K562 (cell line): ENCODE measurements around the gene GUCY1A2. TPM values are rescaled to one million over a fixed set of nuclear protein-coding genes. Genes with fewer than 3 reads are reported as not detected.

ENCODE experiments used
- ATAC-seq: fragments of 200-7000 bp; cut with Tn5 transposase; 3 replicates; pipeline ENCODE4 v1.9.1; 2020; ENCODE audit warnings: moderate library complexity
- BruUV-seq: library from RNA; stranded (reverse); fragments of 400-500 nt; replicated peaks from 2 replicates; lab custom pipeline; 2021; lab: Mats Ljungman, UMichigan
- CTCF ChIA-PET: fragments of 300-600 bp; formaldehyde crosslinking; extraction: SDS; loops from one replicate; lab custom pipeline; 2021; ENCODE audit warnings: low intra/inter-chr PET ratio; lab: Yijun Ruan, JAX
- POLR2A ChIA-PET: fragments of 300-600, 350-650 bp; sonication (Branson Sonifier 250); formaldehyde crosslinking; extraction: SDS; loops from one replicate; lab custom pipeline; 2021; ENCODE audit warnings: antibody characterized with exemption, inconsistent platforms; lab: Yijun Ruan, JAX
- DNase-seq, 4 experiments: peaks; one replicate each; pipeline versions ENCODE4 v3.0.0 to v3.0.0-alpha.2; 2011 to 2018; ENCODE audit warnings: low spot score in 3 of 4, mixed read lengths in 3 of 4; ENCODE audit errors: extremely low read depth in 1 of 4
- FAIRE-seq: peaks from 2 replicates; lab custom pipeline; 2011; peaks lifted over from hg19 to GRCh38; lab: Jason Lieb, UNC
- H2AFZ ChIP-seq: 2 replicates; pipeline ENCODE4 v1.6.0; 2011; ENCODE audit warnings: low read depth, low read length, control low read depth, inconsistent platforms
- H3K27ac ChIP-seq: fragments of 200-600 bp; 3 replicates; pipeline ENCODE4 v1.8.0; 2011; ENCODE audit warnings: low read depth, mild to moderate bottlenecking, control low read depth, inconsistent platforms, low read length, moderate library complexity, mixed read lengths; ENCODE audit errors: extremely low read depth
- H3K27me3 ChIP-seq, 2 experiments: fragments of 300-600 bp in 1 of 2; 2 replicates in 1 of 2; 3 replicates in 1 of 2; pipeline versions ENCODE4 v1.6.0 to v1.8.0; 2011; ENCODE audit warnings: inconsistent platforms in 2 of 2, low read length in 2 of 2, mild to moderate bottlenecking in 1 of 2, mixed read lengths in 1 of 2, moderate library complexity in 1 of 2; ENCODE audit not compliant: control insufficient read depth in 2 of 2, insufficient read depth in 2 of 2
- H3K36me3 ChIP-seq: fragments of 300-600 bp; 3 replicates; pipeline ENCODE4 v1.8.0; 2011; ENCODE audit warnings: mild to moderate bottlenecking, low read length, inconsistent platforms; ENCODE audit not compliant: control insufficient read depth, insufficient read depth
- H3K4me1 ChIP-seq, 2 experiments: fragments of 200-600 bp in 1 of 2; replicated peaks in 1 of 2; 2 replicates in 1 of 2; 3 replicates in 1 of 2; pipeline versions ENCODE4 v1.5.1 to v1.8.0; 2011; ENCODE audit warnings: inconsistent platforms in 2 of 2, low read length in 2 of 2, mild to moderate bottlenecking in 1 of 2, mixed read lengths in 1 of 2, moderate library complexity in 1 of 2; ENCODE audit not compliant: control insufficient read depth in 2 of 2, insufficient read depth in 2 of 2
- H3K4me2 ChIP-seq: 2 replicates; pipeline ENCODE4 v1.6.1; 2011; ENCODE audit warnings: low read length, control low read depth, inconsistent platforms, mixed read lengths; ENCODE audit not compliant: insufficient read depth
- H3K4me3 ChIP-seq: fragments of 200-600 bp; sonication (generic), shearing (Covaris generic); 2 replicates; pipeline ENCODE4 v1.5.1; 2016; ENCODE audit warnings: control low read depth, inconsistent platforms
- H3K79me2 ChIP-seq: fragments of 200-600 bp; 3 replicates; pipeline ENCODE4 v1.8.0; 2011; ENCODE audit warnings: low read length, inconsistent platforms; ENCODE audit not compliant: control insufficient read depth, insufficient read depth
- H3K9ac ChIP-seq, 2 experiments: 2 replicates each; pipeline versions ENCODE4 v1.6.0 to v1.6.1; 2011; ENCODE audit warnings: low read depth in 2 of 2, low read length in 2 of 2, control low read depth in 1 of 2, inconsistent platforms in 1 of 2, mild to moderate bottlenecking in 1 of 2, mixed read lengths in 1 of 2; ENCODE audit not compliant: insufficient read depth in 1 of 2
- H3K9me1 ChIP-seq: one replicate; pipeline ENCODE4 v1.6.0; 2011; ENCODE audit warnings: inconsistent platforms, mild to moderate bottlenecking, low read length, moderate library complexity; ENCODE audit not compliant: control insufficient read depth, insufficient read depth
- H3K9me3 ChIP-seq: replicated peaks from 2 replicates; pipeline ENCODE4 v1.5.1; 2011; ENCODE audit warnings: low read depth, low read length, inconsistent platforms; ENCODE audit not compliant: control insufficient read depth, insufficient read depth
- H4K20me1 ChIP-seq: replicated peaks from 2 replicates; pipeline ENCODE4 v1.6.1; 2011; ENCODE audit warnings: low read length, inconsistent platforms, mixed read lengths; ENCODE audit not compliant: control insufficient read depth, insufficient read depth
- ERF ChIP-seq: fragments of 450-650 bp; formaldehyde crosslinking; IDR thresholded peaks from 2 replicates; pipeline ENCODE4 v1.4.0; 2020; ENCODE audit warnings: mild to moderate bottlenecking, mixed read lengths
- RBM39 ChIP-seq: fragments of 200-400 bp; formaldehyde crosslinking; optimal IDR thresholded peaks from 2 replicates; pipeline ENCODE3; 2018; ENCODE audit warnings: low read depth, low read length
- REST ChIP-seq, 2 experiments: fragments of 450-650 bp; formaldehyde crosslinking in 1 of 2; IDR thresholded peaks; 2 replicates each; pipeline versions ENCODE4 v1.4.0 to v1.6.1; 2014 to 2020; ENCODE audit warnings: mild to moderate bottlenecking in 2 of 2, borderline replicate concordance in 1 of 2, low read depth in 1 of 2
- SREBF1 ChIP-seq: fragments of 150-350 bp; IDR thresholded peaks from 2 replicates; pipeline ENCODE4 v1.6.1; 2014; ENCODE audit warnings: antibody characterized with exemption, low read depth, low read length, borderline replicate concordance
- ZNF146 ChIP-seq: IDR thresholded peaks from one replicate; pipeline ENCODE4 v1.6.1; 2018; ENCODE audit warnings: missing compliant biosample characterization; ENCODE audit not compliant: unreplicated experiment
- ZNF3 ChIP-seq: fragments of 250-450 bp; sonication (Bioruptor Pico); IDR thresholded peaks from 2 replicates; pipeline ENCODE4 v1.5.0; 2021; ENCODE audit warnings: mild to moderate bottlenecking, moderate library complexity
- ZNF316 ChIP-seq: fragments of 450-650 bp; IDR thresholded peaks from 2 replicates; pipeline ENCODE4 v1.6.1; 2016
- WGBS: fragments of 100-300 bp; shearing (Covaris generic); methylation state at CpG from one replicate; pipeline ENCODE4 v1.1.6; 2016; ENCODE audit warnings: low coverage, mixed read lengths; ENCODE audit not compliant: insufficient coverage; ENCODE audit errors: missing lambda C conversion rate; 5-methylcytosine and 5-hydroxymethylcytosine counted together
- in situ Hi-C: fragments of 300-500 bp; cut with MboI; formaldehyde crosslinking; loops from 4 replicates; pipeline ENCODE4 v1.15.0; 2018; ENCODE audit warnings: inconsistent platforms, mixed read lengths
- intact Hi-C: fragments of 100-400 bp; cut with micrococcal nuclease; formaldehyde crosslinking; loops from 2 replicates; pipeline ENCODE4 v1.14.2; 2022
- polyA plus RNA-seq, 8 experiments: library from polyadenylated mRNA; depleted of rRNA in 4 of 8; stranded (reverse) in 5 of 8; unstranded in 3 of 8; fragments of >200 nt; fragmentation: Nextera tagmentation in 2 of 8; fragmentation: Illumina TruSeq in 1 of 8; extraction: Ambion mirVana in 2 of 8; extraction: Trizol in 1 of 8; gene quantifications; 2 replicates each; pipeline versions ENCODE4 v1.2.1 to v1.2.3, GENCODE V29; 2011 to 2014; ENCODE audit warnings: inconsistent platforms in 1 of 8, missing spikeins in 1 of 8
- total RNA-seq, 7 experiments: library from RNA; depleted of rRNA in 6 of 7; stranded (reverse); fragments of >200 nt in 6 of 7; fragmentation: Illumina TruSeq in 2 of 7; extraction: Trizol in 2 of 7; gene quantifications; 2 replicates each; pipeline versions ENCODE4 v1.2.1 to v1.2.3, GENCODE V29; 2011 to 2021; ENCODE audit warnings: low replicate concordance in 1 of 7

Gene GUCY1A2
- total and polyA plus RNA-seq, 9 of the 15 experiments (the other 6 are each of a cell fraction or from before 2014, with no cell fraction given): under 0.01 to 0.04 TPM; not detected in 7

GRCh38 chr11:106765469-106766258 lies 252.6 kb downstream of the GUCY1A2 start:
- Histone ChIP-seq H3K27me3 (no peaks in the 10 kb centered on the region), H3K4me3 (no peak overlapping the region), H3K9ac (no peak overlapping the region), H3K4me2 (no peak overlapping the region), H3K36me3 (no peaks in the 10 kb centered on the region), H4K20me1 (no peaks in the 10 kb centered on the region), H3K4me1 (no peaks in the 10 kb centered on the region), H3K79me2 (no peaks in the 10 kb centered on the region), H2AFZ (no peak overlapping the region), H3K9me3 (no peaks in the 10 kb centered on the region; the same call in 1 of the 2 replicates), H3K27ac (no peak overlapping the region), H3K9me1 (no peaks in the 10 kb centered on the region)
- ATAC-seq: no peak
- ChIA-PET CTCF (no interaction called here), POLR2A (no interaction called here)
- intact Hi-C loops (no loop called here), in situ Hi-C loops (no loop called here)
- no TSS peak for BruUV-seq
- 0% methylated on average over 2 of the region's 2 CpGs for WGBS
- DNase-seq: no peak
- no peak for FAIRE-seq
- TF ChIP-seq RBM39 (no peak), ZNF146 (CRISPR knock-in tag) (no peak), SREBF1 (no peak), ZNF316 (no peak), ZNF3 (CRISPR knock-in tag) (no peak), ERF (CRISPR knock-in tag) (no peak), REST (IDR thresholded peaks at IDR 0.05; ENCODE audit: borderline replicate concordance) (no peak), REST (CRISPR knock-in tag; IDR thresholded peaks at IDR 0.05; ENCODE audit: low read depth) (no peak)
